Activated CD4-positive, alpha-beta T cell treated with anti-CD3 and anti-CD28 coated beads, Interleukin-2, Interleukin-4, amounts not matched to agents 100 ng/mL and 50 ng/mL, durations not matched to agents 16 hours and 8 hours (primary cell): ENCODE data around the gene ABTB2.
A peak's percentile ranks its signal among the peaks of the same experiment; 100 is the strongest.

Source experiments
- DNase-seq: peaks from one replicate; pipeline ENCODE4 v3.0.0-alpha.2; 2020; ENCODE audit warnings: low spot score

ABTB2 gene

DNA sequence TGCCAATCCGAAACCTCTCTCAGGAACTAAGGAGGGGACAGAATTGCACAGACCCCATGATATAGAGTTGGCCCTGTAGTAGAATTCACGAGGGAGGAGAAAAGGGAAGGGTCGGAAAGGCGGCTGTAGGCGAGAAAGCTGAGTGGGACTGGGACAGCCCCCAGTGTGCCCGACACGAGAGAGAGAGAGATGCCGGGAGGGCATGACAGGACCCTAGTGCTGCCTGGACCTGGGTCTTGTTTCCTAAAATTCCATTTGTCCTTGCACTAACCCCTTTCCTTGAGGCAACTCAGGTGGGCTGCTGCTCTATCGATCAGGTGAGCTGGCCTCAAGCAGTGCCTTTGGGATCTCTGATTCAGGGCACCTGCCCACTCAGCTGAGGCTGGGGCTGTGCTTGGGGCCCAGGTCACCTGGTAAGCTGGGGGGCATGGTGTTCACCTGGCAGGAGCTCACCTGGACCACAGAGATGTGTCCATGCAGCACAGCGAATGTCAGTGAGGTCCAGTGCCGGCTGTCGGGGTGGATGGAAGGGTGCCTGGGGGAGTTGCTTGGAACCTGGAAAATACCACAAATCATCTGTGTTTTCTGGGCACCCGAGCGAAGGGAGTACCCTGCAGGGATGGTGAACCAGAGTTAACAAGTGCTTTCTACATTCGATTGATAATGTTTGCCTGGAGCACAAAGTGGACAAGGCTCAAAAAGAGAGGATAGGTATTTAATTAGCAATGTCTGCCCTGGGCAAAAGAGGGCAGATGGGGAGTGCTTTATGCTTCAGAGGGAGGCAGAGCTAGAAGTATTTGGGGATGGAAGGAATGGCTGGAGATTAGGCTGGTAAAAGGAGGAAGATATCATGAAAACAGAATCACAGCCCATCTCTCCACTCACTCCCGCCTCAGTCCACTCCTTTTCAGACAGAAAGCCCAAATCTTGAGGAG, 190.7 kb downstream of the ABTB2 start:
- no peak for DNase-seq

DNA sequence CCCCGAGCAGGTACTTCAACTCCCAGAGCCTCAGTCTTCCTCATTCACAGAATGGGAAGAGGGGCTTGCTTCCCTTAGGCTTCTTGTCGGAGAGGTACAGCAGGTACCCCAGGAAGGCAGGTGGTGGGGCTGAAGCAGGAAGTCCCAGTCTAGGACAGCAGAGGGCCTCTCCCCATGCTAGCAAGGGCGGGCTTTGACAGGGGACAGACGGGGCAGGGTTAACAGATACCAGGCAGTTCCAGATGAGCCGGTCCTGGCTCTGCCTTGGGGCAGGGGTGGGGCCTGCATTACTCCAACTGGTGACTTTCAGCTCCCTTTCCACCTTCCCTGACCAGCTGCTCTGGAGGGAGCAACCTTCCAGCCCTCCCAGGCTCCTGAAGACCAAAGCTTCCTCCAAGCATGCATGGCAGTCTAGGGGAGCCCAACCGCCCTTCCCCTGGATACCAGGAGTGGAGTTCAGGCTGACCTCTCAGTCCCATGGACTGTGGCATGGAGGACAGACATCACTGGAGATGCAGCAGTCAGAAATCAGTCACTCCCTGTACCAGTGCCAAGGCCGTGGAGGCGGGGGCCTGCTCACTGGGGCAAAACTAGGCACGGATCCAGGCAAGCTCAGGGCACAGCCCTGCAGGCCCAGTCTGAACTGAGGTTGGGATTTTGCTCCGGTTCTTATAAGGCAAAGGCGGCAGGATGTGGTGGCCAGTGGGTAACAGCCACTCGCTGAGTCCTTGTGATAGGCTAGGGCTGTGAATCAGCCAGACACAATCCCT, 191.8 kb downstream of the ABTB2 start:
- DNase-seq, result no peak

DNA sequence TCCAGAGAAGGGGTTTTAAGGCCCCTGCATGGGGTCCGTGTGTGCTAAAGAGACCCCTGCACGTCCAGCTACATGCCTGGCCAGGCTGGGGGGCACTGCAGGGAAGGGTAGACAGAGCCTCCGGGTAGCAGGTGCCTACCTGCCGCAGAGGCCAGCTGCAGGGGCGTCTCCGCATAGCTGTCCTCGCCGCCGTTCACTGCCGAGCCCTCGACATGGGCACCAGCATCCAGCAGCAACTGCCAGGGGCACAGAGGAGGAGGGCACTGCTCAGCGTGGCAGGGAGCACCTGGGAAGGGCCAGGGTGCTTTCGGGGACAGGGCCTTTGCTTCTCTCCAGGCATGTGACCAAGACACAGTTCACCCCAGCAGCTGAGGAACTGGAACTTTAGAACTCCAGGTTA, 192.7 kb downstream of the ABTB2 start:
- DNase-seq, result no peak

DNA sequence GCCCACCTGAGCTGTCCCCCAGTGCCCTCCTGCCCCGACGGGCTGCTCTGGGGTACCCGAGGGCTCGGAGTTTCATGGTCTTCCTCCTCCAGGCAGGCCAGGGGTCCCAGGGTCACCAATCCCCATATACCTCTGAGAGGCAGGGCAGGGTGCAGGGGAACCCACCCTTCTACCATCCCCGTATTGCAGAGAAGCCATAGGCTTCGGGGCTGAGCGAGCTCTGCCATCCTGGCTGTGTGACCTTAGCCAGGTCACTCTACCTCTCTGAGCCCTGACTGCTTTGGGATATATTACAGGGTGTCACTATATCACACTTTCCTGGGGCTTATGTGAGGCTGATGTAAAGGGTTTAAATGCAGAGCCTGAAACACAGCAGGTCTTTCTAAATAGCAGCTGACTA, 195.0 kb downstream of the ABTB2 start:
- DNase-seq, result no peak

DNA sequence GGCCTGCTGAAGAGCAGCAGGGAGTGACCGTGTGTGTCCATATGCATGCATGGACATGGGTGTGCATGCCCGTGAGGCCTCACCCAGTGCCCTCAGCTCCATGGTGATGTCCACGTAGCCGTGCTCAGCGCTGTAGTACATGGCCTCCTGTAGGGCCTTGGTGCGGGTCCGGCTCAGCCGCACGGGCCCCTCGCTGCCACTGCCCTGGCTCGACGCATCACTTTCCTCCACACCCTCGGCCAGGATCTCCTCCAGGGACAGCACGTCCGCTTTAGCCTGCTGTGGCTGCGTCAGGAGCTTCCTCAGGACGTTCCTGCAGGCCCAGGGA, 195.4 kb downstream of the ABTB2 start:
- DNase-seq, result no peak

DNA sequence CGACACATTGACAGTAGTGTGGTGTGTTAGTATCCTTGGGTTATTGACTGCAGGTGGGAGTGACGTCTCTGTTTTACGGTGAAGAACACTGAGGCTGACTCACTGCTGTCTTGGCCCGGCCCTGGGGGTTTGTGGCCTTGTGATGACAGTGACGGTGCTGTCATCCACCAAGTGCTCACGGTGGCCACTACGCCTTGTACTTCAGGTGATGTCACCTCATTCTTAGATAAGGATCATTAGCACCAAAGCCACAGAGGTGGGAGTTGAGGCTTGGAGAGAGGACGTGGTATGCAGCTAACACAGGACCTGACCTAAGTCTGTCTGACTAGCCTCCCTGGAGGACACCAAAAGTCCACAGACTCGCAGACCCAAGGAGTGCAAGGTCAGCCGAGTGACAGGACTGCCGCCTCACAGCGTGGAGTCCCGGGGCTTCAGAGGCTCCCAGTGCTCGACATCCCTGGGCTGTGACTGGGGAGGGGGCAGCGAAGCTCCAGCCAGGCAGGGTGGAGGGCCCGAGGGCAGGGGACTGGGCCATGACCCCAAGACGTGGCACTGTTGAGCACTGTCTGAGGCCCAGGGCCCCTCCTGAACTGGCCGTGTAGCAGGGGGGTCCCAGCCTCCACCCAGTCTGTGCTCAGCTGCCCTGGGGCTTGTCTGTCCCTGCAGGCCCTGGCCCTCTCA, 195.9 kb downstream of the ABTB2 start:
- peak; percentile 40 for DNase-seq

DNA sequence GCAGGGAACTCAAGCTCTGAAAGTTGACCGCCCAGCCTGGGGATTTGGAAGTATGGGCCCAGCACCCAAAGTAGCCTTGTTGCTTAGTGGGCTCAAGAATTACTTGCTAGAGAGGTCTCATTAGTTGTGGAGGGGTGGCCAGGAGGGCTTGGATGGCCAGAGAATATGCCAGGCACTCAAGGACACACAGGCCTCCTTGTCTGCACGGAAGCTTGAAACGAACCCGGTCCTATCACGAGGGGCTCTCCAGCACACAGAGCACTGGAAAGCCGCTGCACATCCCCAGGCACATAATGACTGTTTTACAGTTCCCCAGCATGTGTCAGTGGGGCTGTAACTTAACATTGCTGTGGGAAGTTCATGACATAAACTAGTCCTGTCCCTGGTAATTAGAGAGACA, 196.4 kb downstream of the ABTB2 start:
- no peak for DNase-seq

DNA sequence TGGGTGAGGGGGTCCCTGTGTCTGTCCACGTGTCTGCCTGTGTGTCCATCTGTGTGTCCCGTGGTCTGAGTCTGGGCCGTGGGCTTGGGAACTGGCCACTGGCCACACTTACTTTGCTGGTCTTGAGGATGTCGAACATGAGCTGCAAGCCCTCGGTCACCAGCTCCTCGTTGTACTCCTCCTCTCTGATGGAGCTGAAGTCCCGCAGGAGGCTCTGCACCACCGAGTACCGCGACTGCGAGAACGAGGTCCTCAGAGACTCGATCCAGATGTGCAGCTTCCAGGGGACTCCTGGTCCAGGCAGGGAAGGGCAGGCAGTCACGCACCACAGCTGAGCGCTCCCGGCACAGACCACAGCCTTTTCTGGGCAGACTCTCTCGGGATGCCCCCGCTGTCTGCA, 197.0 kb downstream of the ABTB2 start:
- no peak for DNase-seq

DNA sequence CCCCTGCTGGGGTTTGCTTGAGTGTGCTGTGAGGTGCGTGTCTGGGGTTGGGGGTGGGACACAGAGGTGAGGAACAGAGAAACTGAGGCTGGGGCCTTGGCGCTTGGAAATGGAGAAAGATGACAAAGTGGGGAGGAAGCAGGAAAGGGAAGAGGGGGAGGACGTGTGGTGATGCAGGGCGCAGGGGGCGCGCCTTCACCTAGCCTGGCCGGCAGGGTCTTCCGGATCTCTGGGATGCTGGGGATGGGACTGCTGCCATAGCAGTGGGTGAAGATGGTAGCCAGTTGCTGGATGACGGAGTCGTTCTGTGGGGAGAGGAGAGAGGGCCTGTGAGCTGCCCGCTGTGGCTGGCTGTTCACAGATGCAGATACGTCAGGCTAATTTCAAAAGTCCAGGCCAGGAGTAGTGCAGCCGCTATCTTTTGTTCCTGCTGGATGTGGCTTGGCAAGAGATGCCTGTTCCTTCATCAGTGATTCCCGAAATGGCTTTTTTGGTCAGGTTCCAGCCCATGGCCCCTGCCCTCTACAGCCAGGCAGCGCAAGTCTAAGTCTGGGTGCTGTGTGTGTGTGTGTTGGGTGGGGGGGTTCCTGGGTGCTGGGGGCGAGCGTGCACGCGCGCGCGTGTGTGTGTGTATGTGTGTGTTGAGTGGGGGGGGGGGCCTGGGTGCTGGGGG, 197.6 kb downstream of the ABTB2 start:
- no peak for DNase-seq

DNA sequence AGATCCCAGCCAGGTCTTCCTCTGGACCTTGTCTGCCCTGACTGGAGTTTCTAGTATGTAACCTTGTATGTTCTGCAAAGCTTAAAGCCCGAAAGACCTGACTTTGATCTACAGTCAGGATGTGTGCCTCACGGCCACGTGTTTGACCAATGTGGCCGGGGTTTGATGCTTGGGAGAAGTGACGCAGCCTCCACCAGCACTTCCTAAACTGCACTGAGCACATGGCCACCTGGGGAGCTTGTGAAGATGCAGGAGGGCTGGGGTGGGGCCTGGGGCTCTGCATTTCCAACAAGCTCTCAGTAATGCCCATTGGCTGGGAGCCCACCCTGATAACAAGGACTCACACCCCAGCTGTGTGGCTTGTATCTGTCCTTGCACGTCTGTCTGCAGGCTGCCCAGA, 199.1 kb downstream of the ABTB2 start:
- DNase-seq, result no peak

DNA sequence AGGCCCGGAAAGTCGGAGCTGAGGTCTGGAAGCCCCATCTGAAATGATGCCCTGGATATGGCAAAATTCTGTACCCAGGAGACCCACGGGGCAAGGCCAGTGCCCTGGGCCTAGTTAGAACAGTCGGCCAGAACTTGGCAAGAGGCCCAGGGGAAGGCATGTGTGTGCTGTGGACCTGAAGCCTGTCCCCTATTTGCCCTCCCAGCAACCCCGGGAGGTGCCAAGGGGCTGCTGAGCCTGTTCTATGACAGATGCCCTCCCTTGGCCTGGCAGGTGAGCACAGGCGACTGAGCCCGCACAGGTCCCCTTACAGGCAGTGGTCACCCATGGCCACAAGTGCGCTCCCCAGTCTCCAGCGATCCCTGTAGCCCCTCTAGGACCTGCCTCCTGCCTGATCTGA, 200.6 kb downstream of the ABTB2 start:
- no peak for DNase-seq

DNA sequence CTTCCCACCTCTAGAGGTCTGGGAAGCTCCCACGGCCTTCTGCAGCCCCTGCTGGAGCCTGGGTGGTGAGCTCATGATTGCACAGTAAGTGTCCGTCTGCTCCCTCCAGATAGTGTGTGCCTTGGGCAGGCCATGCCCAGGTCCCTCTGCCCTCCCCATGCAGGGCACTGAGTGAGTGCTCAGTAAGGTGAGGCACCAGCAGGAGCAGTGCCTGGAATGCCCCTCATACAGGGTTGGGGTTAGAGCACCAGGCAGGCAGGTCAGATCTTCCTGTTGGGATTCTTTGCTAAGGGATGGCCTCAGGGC, 202.1 kb downstream of the ABTB2 start:
- DNase-seq, result no peak

DNA sequence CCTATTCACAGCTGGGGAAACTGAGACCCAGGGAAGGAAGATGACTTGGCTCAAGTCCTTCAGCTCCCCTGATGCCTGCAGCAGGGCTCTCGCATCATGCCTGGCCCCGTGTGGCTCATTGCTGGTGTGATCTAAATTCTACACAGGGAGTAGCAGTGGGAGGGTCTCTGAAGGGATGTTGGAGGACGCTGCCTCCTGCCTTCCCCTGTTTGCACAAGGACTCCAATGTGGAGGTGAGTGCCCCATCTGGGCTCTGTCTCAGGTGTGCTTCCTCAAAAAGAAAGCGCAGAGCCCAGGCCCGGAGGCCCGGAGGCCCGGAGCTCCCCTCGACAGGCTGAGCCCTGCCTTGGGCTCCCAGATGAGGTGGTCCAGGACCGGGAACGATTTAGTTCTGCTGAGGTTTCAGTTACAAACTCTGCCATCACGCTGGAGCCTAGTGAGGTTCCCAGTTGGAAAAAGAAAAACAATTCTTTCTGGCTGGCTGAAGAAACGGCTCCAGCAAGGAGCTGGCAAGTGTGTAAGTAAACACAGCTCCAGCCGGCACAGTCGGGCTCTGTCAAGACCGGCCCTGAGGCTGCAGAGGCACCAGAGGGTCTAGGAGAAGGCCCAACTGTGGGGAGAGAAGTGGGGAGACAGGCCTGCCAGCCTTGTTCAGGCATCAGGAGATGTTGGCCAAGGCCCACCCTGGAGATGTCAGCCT, 202.6 kb downstream of the ABTB2 start:
- no peak for DNase-seq

DNA sequence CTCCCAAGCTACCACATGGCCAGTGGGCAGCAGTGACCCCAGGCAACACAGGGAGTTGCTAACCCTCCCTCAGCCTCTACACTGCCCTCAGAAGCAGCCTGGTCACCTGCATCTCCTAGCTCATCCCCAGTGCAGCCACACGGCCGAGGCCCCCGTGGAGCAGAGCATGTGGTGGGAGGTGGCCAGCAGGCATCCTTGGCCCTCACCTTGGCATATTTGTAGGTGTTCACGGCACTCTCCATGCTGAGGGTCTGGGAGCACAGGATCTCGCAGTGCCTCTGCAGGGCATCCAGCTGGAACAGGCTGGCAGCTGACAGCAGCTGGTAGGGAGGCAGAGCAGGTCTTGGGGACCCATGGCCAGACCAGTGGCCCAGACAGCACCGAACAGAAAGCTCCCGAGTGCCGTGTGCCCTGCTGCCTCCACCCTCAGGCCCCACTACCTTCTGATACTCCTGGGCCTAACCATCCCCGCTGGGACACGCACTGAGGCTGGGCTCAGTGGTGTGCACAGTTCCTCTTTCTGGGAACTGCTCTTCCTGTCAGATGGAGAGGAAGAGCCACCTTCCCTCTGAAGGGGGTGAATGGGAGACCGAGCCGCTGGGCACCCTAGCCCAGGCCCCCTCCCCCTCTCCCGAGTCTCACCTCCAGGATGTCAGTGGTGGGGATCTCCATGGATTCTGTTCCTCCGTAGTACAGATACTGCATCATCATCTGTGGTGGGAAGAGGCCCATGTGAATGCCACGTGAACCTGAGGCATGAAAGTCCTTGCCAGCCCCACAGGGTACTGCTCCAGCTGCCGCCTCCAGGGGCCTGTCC, 203.5 kb downstream of the ABTB2 start:
- DNase-seq, result no peak

DNA sequence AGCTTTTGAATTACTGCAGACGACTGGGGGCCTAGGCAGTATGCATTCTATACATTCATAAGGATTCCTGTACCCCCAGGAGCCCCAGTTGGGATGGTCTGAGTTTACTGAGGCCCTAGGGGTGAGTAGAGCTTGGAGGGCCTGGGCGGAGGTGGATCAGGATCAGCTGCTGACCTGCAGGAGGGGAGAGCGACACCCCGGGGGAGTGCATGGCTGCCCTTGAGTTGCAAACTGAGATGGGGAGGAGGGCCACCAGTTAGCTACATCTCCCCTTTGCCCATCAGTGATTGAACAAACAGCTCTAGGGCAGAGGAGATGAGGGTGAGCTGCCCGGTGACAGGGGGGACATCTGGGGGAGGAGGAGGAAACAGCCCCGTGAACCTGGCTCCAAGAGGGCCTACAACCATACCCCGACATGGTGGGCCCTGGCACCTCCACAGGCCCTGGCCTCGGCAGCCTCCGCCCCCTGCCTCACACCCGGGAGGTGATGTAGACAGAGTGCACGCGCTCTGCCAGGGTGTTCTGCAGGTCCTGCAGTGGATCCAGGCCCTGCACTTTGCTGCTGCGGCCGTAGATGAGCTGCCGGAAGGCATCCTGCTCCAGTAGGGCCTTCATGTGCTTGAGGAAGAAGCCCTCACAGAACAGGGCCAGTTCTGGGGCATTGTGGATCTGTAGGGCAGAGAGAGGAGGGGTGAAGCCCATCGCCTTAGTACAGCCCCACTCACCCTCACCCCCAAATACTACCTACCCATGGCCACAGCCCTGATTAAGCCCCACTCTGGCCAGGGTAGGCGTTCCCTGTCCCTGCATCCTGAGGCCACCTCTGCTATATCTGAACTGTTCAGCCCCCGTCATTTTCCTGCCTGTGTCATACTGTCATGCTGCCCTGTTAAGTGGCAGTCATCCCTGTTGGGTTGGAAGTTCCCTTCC, 205.6 kb downstream of the ABTB2 start:
- no peak for DNase-seq

DNA sequence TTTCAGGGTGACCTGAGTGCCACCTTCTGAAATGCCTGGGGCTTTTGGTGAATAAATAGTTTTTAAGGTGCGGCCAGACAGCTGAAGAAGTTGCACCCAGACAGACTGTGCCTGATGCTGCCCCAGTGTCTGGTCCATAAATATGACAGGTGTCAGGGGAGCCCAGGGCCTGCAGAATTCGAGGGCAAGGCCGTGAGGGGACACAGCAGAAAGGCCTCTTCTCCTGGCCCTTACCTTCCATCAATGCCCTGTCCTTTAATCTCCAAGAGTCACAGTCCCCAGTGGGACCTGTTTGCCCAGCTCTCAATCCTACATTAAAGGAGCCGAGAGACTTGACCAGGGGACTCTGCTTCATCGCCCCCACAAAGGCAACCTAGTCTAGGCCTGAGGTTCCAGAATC, 206.6 kb downstream of the ABTB2 start:
- DNase-seq, result no peak

DNA sequence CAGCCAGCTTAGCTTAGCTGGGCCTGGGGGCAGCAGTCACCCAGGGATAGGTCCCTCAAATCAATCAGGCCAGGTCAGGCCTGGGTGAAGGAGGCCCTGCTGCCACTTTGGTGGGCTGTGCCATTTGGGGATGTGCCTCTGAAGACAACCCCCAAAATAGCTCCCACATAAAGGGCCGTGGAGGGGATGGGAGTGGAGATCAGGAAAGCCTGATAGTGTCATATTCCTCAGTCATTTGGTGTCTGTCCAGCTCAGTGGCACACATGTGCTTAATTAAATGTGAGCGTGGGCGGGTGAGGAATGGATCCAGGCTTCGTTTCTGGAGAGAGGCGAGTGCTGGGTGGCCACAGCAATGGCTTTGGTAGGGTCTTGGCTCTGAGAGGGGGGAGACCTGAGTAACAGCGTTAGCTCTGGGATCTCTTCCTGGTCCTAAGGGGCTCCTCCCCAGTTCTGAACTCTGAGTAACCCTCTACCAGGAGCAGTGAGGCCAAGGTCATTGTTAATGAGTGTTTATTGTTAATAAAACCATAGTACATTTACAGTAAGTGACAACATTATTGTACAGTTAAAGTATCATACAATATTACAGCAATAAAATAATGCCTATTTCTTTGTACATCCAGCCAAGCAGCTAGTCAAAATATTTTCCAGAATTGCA, 207.2 kb downstream of the ABTB2 start:
- DNase-seq, result no peak

DNA sequence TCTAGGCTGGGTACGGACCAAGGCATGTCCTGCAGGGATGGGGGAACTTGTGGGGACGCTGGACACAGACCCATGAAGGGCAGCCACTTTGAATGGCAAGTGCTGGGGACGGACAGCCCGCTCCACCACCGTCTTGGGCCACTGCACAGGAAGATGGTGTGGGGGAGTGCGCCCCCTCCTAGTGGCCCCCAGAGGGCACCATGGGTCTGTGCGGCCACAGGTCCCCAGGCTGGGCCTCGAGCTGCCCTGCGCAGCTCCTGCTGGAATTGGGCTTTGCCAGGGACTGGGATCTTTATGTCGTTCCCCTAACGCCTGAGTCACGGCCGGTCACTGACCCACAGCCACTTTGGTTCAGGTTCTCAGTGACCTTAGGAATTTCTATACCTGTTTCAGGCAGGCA, 208.0 kb downstream of the ABTB2 start:
- DNase-seq, result no peak

DNA sequence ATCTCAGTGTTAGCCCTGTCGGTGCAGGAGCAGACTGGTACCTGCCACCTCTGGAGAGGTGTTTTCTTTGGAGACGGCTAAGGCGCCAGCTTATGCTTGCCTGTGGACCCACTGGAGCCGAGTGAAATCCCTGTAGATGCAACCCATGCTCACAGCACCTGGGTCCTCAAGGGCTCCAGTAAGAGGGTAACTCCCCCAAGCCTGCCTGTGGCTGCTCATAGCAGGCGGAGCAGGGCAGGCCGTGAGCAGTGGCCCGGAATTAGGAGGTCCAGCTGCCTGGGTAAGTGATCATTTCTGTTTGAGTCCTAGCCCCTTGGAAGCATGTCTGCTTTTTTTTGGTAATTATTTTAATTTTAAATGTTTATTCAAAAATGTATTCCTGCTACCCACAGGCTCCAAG, 208.5 kb downstream of the ABTB2 start:
- no peak for DNase-seq
